Prostate gland (tissue), 2 donors: Measurements from ENCODE around the gene HNRNPL.

Experiments
- POLR2A ChIP-seq: fragments of 450-650 bp; IDR thresholded peaks from one replicate; pipeline ENCODE4 v1.6.1; 2016; ENCODE audit warnings: antibody characterized with exemption, mild to moderate bottlenecking
- POLR2AphosphoS5 ChIP-seq: sonication (generic); formaldehyde crosslinking; IDR thresholded peaks from one replicate; pipeline ENCODE4 v1.6.1; 2017; ENCODE audit warnings: antibody characterized with exemption
- TF ChIP-seq, protein P1 (sequence below), 4 experiments: fragments of 200-600 bp in 2 of 4; fragments of 450-650 bp in 2 of 4; sonication (generic) in 2 of 4; IDR thresholded peaks; 1 replicate in 3 of 4; 2 replicates in 1 of 4; pipeline ENCODE4 v1.5.1; 2016 to 2019; ENCODE audit warnings: antibody characterized with exemption in 4 of 4, mild to moderate bottlenecking in 2 of 4, moderate library complexity in 2 of 4

DNA sequence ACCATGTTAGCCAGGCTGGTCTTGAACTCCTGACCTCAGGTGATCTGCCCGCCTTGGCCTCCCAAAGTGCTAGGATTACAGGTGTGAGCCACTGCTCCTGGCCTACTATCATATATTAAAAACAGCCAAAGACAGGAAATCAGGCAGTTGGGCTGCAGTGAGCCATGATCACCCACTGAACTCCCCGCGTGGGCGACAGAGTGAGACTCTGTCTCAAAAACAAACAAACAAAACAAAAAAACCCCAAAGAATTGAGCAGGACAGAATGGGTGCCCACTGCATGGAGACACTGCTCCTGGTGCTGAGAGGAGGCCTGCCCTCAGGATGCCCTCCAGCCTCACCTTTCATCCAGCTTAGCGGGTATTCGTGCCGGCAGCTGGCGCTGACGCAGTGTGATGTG, 33.5 kb upstream of the HNRNPL start:
- TF ChIP-seq, protein P1, sequence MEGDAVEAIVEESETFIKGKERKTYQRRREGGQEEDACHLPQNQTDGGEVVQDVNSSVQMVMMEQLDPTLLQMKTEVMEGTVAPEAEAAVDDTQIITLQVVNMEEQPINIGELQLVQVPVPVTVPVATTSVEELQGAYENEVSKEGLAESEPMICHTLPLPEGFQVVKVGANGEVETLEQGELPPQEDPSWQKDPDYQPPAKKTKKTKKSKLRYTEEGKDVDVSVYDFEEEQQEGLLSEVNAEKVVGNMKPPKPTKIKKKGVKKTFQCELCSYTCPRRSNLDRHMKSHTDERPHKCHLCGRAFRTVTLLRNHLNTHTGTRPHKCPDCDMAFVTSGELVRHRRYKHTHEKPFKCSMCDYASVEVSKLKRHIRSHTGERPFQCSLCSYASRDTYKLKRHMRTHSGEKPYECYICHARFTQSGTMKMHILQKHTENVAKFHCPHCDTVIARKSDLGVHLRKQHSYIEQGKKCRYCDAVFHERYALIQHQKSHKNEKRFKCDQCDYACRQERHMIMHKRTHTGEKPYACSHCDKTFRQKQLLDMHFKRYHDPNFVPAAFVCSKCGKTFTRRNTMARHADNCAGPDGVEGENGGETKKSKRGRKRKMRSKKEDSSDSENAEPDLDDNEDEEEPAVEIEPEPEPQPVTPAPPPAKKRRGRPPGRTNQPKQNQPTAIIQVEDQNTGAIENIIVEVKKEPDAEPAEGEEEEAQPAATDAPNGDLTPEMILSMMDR (IDR thresholded peaks at IDR 0.05): no peak
- TF ChIP-seq POLR2A (no peak), POLR2AphosphoS5 (no peak)
